Measurements from ENCODE around the gene RALGAPA1.

Gene RALGAPA1

GRCh38 chr14:35503646-35504045, 305.4 kb downstream of the RALGAPA1 start:
- DNase-seq (ENCODE audit: extremely low spot score): no peak
- TF ChIP-seq ZNF384 (IDR thresholded peaks at IDR 0.05): no peak
- TF ChIP-seq FOXA1 (IDR thresholded peaks at IDR 0.05): no peak
- TF ChIP-seq L3MBTL2 (conservative IDR thresholded peaks at IDR 0.05): no peak
- no peak for TF ChIP-seq TARDBP (IDR thresholded peaks at IDR 0.05)
- TF ChIP-seq ARNT (IDR thresholded peaks at IDR 0.05): no peak
- TF ChIP-seq HDGF (IDR thresholded peaks at IDR 0.05; ENCODE audit: borderline replicate concordance): no peak
- TF ChIP-seq PKNOX1 (IDR thresholded peaks at IDR 0.05): no peak
- TF ChIP-seq CTBP1 (IDR thresholded peaks at IDR 0.05; ENCODE audit: borderline replicate concordance): no peak
- no peak for TF ChIP-seq SUZ12 (IDR thresholded peaks at IDR 0.05)
- no peak for TF ChIP-seq FOXK2 (IDR thresholded peaks at IDR 0.05)
- TF ChIP-seq LEF1 (IDR thresholded peaks at IDR 0.05; ENCODE audit: borderline replicate concordance): no peak
- no peak for TF ChIP-seq SP1 (IDR thresholded peaks at IDR 0.05)
- no peak for TF ChIP-seq NFRKB (IDR thresholded peaks at IDR 0.05)
- ChIA-PET POLR2A (no interaction called here), CTCF (no interaction called here)

GRCh38 chr14:35499180-35499579, 309.9 kb downstream of the RALGAPA1 start:
- CTCF ChIA-PET: no interaction called here
- POLR2A ChIA-PET: no interaction called here
- TF ChIP-seq LEF1 (IDR thresholded peaks at IDR 0.05; ENCODE audit: borderline replicate concordance) (no peak), NFRKB (IDR thresholded peaks at IDR 0.05) (no peak), L3MBTL2 (conservative IDR thresholded peaks at IDR 0.05) (no peak), ELF4 (IDR thresholded peaks at IDR 0.05) (no peak), SUZ12 (IDR thresholded peaks at IDR 0.05) (no peak), HDGF (IDR thresholded peaks at IDR 0.05; ENCODE audit: borderline replicate concordance) (no peak), PKNOX1 (IDR thresholded peaks at IDR 0.05) (no peak), FOXA1 (IDR thresholded peaks at IDR 0.05) (no peak), ZNF384 (IDR thresholded peaks at IDR 0.05) (no peak), FOXK2 (IDR thresholded peaks at IDR 0.05) (no peak), FOXM1 (IDR thresholded peaks at IDR 0.05; ENCODE audit: borderline replicate concordance) (no peak), SP1 (IDR thresholded peaks at IDR 0.05) (no peak), CTBP1 (IDR thresholded peaks at IDR 0.05; ENCODE audit: borderline replicate concordance) (no peak), BHLHE40 (IDR thresholded peaks at IDR 0.05; ENCODE audit: borderline replicate concordance) (no peak), ARNT (IDR thresholded peaks at IDR 0.05) (no peak), TARDBP (IDR thresholded peaks at IDR 0.05) (no peak)
- no peak for DNase-seq (ENCODE audit: extremely low spot score)

GRCh38 chr14:35495278-35495677, 313.8 kb downstream of the RALGAPA1 start:
- TF ChIP-seq ZNF384 (IDR thresholded peaks at IDR 0.05) (no peak), SP1 (IDR thresholded peaks at IDR 0.05) (no peak), NFRKB (IDR thresholded peaks at IDR 0.05) (no peak), L3MBTL2 (conservative IDR thresholded peaks at IDR 0.05) (no peak), FOXM1 (IDR thresholded peaks at IDR 0.05; ENCODE audit: borderline replicate concordance) (no peak), TARDBP (IDR thresholded peaks at IDR 0.05) (no peak), BHLHE40 (IDR thresholded peaks at IDR 0.05; ENCODE audit: borderline replicate concordance) (no peak), PKNOX1 (IDR thresholded peaks at IDR 0.05) (no peak), ELF4 (IDR thresholded peaks at IDR 0.05) (no peak), ARNT (IDR thresholded peaks at IDR 0.05) (no peak), FOXA1 (IDR thresholded peaks at IDR 0.05) (no peak), SUZ12 (IDR thresholded peaks at IDR 0.05) (no peak), HDGF (IDR thresholded peaks at IDR 0.05; ENCODE audit: borderline replicate concordance) (no peak), CTBP1 (IDR thresholded peaks at IDR 0.05; ENCODE audit: borderline replicate concordance) (no peak), LEF1 (IDR thresholded peaks at IDR 0.05; ENCODE audit: borderline replicate concordance) (no peak), FOXK2 (IDR thresholded peaks at IDR 0.05) (no peak)
- POLR2A ChIA-PET: no interaction called here
- no peak for DNase-seq (ENCODE audit: extremely low spot score)
- CTCF ChIA-PET: interaction anchor here (1.4 kb wide), 1 partner anchor 12 kb away, joined by 3 read pairs; no protein-coding TSS in a partner anchor

- no peak for TF ChIP-seq ARNT (IDR thresholded peaks at IDR 0.05)
- TF ChIP-seq CTBP1 (IDR thresholded peaks at IDR 0.05; ENCODE audit: borderline replicate concordance): no peak
- TF ChIP-seq ELF4 (IDR thresholded peaks at IDR 0.05): no peak
- no peak for TF ChIP-seq LEF1 (IDR thresholded peaks at IDR 0.05; ENCODE audit: borderline replicate concordance)
- TF ChIP-seq ZNF384 (IDR thresholded peaks at IDR 0.05): no peak
- DNase-seq (ENCODE audit: extremely low spot score): no peak
- ChIA-PET CTCF (no interaction called here), POLR2A (no interaction called here)
Measured at GRCh38 chr14:35492569-35493014, 316.5 kb downstream of the RALGAPA1 start.

Measured in HEK293T (cell line).